GM21529 (cell line): ENCODE results near the gene HPSE2.
"Not testable (repeated sequence)": the region's sequence is repeated elsewhere in the genome, so short reads cannot be mapped to it uniquely, and the experiment has no call there.

Experiments used
- ATAC-seq: cut with Tn5 transposase; IDR thresholded peaks from one replicate; pipeline ENCODE4 v1.9.1; 2021; ENCODE audit not compliant: unreplicated experiment

HPSE2 gene

DNA sequence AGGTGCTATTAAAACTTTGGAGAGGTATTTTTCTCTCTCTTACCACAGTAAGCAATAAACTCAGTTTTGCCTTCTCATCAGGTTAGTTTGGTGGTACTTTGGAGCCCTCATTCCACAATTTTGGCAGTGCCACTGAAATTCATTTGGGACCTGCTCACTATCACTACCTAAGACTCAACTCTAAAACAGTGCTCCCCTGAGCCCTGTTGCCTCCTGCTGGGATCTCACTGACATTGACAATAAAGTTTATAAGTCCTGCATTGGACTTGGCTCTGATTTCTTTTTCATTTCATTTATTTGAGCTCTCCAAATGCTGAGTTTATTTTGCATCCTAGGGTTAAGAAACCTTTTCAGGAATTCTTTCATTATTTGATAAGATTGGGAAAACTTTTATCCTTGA lies 658.1 kb downstream of the HPSE2 start:
- ATAC-seq, result no peak

DNA sequence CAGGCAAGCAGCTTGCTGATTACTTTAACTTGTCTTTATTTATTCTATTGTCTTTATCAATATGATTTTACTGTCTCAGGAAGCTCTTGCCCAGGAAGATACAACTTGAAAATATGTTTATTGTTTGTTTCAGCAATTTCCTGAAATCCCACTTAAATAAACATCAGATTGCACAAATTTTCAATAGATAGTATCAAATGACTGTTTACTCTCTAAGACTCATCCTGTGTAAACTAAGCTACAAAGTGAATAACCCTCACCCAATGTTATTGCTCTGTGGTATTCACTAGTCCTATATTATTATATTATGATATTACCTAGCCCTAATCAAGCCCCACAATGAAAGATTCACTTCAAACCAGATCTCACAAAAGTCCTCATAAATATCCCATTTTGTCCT lies 658.5 kb downstream of the HPSE2 start:
- ATAC-seq, result no peak

DNA sequence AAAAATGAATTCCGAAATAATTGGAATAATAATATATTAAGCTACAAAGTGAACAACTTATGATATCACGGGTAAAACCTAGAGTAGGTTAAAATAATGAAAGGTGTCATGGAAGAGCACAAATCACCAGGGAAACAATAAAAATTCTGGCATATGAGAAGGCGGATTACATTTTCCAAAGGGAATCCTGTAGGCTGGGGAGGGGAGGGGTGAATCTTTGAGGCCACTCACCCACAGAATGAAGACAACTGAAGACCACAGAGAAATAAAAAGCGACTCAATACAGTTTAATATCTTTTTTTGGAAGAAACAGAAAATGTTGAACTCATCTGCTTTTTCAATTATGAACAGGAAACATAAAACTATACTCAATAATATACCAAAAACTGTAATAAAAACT lies 659.6 kb downstream of the HPSE2 start:
- ATAC-seq, result no peak

DNA sequence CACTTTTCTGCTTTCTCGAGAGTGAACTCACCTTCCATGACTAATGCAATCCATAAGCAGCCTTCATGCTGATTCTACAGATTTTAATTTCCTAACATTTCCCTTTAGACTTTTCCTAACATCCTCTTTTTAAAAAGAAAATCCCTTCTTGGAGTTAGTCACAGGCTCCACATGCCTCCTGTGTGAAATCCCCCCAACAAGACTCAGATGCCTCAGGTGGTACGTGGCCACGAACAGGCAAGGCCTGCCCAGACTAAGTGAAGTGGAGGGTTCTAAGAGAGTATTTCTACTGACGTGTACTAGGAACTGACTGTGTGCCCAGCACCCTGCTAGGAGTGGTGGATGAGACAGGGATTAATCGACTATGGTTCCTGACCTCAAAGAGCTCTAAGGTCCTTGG lies 663.1 kb downstream of the HPSE2 start:
- no peak for ATAC-seq

DNA sequence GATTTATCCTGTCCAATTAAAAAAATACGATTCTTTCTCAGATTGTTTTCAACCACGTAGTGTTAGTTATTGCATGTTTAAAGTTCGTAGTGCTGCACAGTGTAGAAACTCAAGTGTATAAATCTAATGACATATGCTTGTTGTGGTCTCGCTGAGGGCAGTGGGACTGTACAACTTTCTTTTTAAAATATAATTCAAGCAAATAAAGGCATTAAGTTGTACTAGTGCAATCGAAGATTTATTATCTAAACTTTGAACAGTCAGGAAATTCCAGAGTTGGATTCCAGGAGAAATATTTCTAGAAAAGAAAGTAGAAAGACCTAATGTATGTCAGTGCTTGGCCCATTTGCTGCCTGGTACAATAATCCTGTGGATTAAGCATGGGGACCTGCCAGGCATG lies 664.8 kb downstream of the HPSE2 start:
- ATAC-seq, result no peak

DNA sequence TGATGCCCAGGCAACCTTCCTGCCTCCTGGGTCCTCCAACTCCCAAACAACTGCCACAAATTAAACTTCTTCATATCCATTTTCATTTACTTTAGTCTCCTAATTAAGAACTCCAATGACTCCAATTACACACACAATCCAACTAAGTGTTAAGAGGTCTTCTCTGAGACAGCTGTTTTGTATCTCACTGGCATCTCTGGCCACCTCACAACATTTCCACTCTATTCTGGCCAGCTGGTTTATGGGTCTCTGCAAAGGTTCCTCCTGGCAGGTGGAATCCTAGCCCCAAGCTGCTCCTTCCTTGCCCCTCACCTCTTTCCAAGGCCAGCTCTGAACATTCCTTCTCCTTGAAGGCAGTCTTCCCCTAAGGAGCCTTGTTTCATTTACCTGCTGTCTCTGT lies 665.8 kb downstream of the HPSE2 start:
- ATAC-seq, result no peak

DNA sequence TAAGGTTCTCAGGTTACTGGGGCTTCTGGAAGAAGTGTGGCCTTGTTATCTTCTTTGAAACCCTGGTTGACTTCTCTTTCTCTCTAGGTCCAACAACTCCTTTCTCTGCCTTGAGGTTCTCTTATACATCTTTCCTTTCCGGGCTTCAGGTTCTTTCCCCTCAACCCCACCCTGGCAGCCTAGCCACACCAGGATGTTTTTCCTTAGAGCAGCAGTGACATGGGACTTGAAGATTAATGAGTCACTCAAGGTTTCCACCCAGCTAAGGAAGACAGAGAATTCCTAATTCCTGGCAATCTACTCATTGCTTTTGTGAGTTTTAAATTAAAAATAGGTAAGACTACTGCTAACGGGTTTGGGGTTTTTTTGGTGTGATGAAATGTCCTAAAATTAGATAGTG lies 667.1 kb downstream of the HPSE2 start:
- no peak for ATAC-seq

DNA sequence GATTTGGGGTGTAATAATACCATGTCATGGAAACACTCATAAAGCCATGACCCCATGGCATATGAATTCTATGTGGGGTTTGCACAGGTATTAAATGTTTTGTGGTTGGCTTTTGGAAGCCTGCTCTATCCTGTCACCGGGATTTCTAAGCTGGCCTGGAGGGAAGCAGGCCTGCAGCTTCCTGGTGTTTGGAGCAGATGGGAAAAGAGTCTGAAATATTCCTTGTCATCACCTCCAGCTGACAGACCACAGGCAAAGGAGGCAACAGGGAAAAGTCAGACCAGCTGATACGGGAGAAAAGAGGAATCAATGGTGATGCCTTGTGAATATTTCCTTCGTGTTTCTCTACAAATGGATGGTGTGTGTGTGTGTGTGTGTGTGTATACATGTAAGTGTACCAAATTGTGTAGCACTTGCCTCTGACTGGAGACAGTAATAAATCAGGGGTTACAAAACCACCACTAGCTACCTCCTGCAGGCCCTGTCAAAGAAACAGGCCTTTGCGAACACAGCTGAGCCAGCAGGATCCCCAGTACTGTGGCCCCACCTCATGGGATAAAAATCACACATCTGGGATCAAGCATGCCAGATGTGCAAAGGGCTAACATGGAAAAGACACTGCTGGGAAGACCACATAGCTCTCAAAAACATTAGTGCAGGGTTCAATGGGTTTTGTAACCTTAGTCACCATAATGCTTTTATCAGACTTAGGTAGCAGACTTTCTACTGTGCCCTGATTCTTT lies 668.1 kb downstream of the HPSE2 start:
- no peak for ATAC-seq

DNA sequence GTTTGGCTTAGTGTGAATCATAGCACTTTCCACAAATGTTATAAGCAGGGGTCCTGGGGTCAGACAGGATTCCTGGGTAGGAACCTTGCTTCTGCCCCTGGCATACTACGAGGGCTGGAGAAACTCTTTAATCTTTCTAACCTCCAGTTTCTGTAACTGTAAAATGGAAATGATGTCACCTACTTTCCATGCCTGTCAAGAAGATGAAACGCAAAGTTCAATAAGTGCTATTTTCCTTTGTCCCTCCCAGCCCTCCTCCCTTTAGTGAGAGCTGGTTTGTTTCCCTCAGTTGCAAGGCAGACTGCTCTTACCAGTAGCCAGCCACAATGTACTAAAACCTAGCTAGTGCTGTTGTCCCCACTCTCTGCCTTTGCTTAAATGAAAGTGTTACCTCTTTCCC lies 671.8 kb downstream of the HPSE2 start:
- ATAC-seq, result no peak

DNA sequence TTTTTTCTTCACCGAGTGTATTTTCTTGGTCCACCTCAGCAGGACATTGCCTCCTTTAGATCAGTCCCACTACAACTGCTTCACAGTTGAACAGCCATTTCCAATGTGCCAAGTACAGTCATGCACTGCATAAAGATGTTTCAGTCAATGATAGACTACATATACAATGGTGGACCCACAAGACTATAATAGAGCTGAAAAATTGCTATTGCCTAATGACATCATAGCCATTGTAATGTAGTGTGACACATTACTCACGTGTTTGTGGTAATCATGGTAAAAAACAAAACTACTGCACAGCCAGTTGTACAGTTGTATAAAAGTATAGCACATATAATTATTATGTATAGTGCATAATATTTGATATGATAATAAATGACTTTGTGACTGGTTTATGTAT lies 675.1 kb downstream of the HPSE2 start:
- no peak for ATAC-seq

DNA sequence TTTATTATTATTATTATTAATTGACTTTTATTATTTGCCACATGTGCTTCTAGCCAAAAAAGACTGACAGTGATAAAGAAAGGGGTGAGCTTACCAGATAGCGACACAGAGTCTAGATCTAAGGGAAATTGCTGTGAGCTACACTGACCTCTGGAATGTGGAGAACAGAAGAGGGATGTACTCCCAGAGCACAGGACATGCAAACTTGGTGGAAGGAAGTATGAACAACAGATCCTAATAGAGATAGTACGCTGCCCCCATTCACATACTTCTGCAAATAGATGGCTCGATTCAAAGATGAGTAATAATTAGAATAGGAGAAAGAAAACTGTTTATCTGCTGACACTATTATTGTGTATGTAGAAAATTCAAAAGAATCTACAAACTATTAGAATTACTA lies 679.6 kb downstream of the HPSE2 start:
- ATAC-seq, result no peak

DNA sequence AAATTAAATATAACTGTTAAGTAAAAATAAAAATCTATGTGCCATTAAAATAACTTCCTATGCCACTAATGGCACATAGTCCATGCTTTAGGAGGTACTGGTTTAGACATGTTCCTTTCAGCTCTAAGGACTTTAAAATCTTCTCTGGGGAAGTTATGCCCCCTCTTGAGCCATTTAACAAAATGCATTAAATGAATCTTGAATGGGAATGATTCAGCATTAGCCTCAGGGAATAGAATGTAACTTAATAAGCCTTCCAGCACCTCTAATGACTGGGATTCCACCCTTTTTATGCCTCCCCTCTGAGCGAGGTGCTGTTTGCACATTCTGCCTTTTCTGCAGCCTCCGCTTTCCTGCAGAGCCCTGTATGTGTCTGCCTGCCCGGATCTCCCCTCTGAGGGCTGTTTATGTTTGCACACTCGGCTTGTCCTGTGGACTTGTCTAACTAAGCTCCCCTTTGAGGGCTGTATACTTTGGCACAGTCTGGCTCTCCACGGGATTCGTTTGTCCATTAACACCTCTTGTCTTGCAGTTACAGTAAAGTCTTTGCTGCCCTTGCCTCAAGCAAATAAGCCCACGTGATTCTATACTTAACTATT lies 680.5 kb downstream of the HPSE2 start:
- no peak for ATAC-seq

DNA sequence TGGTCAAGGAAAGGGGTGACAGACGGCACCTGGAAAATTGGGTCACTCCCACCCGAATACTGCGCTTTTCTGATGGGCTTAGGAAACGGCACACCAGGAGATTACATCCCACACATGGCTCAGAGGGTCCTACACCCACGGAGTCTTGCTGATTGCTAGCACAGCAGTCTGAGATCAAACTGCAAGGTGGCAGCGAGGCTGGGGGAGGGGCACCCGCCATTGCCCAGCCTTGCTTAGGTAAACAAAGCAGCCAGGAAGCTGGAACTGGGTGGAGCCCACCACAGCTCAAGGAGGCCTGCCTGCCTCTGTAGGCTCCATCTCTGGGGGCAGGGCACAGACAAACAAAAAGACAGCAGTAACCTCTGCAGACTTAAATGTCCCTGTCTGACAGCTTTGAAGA lies 694.1 kb downstream of the HPSE2 start:
- ATAC-seq, result not testable (repeated sequence)

DNA sequence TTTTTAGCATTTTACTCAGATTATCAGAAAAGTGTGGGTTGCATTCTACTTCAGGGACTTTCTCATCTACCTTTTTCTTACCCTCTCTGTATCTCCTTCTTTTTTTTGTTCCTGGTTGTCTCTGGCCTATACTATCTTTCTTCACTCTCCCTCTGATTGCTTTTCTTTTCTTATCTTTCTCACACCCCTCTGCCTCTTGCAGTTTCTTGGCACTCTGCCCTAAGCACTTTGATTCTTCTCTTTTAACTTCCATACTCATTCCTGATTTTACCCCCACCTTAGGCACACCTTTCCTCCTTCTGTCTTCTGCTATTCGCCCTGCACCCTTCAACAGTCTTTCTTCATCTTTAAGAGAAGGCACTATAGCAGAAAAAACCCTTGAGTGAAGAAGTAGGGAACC lies 696.1 kb downstream of the HPSE2 start:
- no peak for ATAC-seq

DNA sequence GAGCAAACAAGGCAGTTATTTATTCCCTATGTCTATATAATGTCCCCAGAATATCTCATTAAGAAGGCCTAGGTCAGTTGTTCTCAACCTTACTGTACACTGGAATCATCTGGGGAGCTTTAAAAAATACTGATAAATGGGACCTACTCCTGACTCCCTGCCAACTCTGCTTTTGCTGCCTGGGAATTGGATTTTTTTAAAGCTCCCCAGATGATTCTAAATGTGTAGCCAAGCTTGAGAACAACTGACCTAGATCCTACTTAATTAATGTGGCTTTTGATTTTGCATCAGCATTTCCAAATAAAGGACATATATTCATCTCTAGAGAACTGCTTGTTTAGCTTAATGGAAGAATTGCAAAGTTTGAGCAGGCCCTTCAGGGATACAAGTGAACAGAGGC lies 697.2 kb downstream of the HPSE2 start:
- ATAC-seq, result no peak

DNA sequence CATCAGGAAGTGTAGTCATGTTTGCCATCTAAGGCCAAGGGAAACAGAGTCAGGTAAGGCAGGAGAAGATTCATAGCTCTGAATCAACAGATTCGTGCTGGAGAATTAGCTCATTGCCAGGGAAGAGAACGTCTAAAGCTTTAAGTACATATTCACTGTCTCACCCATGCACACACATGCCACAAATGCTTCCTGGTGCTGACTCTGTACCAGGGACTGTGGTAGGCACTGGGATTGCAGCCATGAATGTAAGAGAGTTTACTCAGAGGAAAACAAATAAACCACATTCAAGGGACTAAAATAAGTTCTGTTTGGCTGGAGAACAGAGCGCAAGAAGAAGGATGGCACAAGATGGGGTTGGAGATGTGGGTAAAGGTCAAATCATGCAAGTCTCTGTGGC lies 699.1 kb downstream of the HPSE2 start:
- no peak for ATAC-seq

DNA sequence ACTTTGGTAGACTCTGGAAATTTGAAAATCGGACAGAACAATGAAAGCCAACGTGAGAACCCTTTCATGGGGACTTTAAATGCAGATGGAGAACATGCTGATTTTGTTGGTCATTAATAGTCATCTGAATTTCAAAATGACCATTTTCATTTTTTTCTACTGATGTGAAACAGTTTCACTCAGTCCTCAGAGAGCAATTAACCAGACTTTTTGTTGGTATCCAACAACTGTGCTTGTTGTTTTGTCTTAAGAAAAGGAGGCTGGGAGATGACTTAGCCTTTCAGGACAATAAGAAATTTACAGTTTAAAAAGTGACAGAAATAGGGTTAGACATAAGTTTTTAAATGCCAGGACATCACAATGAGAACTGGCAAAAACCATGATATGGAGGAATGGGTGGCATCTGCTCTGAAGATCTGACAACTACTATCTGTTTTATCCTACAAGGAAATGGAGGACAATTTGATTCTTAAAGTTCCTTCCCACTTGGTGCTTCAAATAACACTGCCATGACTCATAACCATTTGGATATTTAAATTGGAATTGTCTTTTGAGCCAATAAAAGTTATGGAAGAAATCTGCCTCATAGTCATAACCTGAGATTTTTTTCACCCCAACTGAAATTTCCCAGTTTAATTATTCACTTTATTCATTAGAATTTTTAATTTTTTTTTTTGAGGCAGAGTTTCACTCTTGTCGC lies 701.8 kb downstream of the HPSE2 start:
- no peak for ATAC-seq

DNA sequence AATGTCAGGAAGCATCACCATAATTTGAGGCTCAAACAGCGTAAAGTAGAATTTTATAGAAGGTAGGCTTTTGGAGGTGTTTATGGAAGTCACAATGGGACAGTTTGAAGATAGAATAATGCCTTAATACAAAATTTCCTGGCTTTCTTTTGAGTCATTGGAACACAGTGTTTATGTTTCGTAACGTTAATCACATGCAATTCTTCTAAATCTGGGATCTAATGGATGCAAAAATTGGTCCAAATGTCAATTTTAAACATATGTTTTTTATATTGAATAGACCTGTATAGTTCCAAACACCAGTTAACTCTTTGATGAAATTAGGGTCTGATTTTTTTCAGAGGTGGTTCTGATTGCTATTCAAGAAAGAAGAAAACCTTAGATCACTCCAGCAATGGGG lies 702.4 kb downstream of the HPSE2 start:
- no peak for ATAC-seq

DNA sequence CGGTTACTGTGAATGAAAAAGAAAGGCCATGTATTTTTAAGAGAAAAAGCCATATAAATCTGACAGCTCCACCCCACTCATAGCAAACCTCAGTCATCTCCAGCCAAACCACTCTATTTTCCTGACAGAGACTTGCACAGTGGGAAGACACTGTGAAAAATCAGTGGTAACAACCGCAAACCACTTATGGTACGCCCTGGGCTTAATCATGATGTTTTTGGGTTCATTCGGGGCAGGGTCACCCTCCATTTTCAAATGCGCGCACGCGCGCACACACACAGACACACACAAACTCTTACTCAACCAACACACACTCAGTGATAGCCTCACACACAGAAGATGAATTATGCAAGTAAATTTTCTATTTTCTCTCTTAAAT lies 706.9 kb downstream of the HPSE2 start:
- ATAC-seq, result no peak

DNA sequence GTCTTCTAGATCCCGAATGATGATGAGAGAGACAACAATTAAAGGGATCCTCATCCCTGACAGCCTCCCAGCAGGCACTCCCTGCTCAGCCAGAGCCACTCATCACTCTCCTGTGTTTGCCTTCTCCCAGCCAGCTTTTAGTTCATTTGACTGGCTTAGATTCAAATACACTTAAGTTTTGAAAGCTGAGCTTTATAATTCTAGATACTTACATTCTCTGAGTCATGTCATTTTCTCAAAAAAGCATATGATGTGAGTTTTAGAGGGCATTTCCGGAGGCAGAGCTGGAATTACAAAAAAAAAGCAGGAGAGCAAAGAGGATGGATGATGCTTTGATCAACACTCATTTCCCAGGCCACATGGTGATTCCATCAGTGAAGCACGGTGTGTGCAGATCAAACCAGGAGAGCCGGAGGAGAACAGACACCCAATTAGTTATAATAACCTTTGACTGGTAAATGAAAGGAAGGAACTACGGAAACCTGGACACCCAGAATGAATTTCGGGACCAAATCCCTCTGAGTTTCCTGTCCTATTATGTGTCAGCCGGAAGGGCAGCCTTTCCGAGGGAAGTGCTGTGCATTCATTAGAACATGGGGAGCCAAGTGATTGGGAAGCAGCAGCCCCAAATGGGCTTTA lies 707.4 kb downstream of the HPSE2 start:
- ATAC-seq, result no peak

DNA sequence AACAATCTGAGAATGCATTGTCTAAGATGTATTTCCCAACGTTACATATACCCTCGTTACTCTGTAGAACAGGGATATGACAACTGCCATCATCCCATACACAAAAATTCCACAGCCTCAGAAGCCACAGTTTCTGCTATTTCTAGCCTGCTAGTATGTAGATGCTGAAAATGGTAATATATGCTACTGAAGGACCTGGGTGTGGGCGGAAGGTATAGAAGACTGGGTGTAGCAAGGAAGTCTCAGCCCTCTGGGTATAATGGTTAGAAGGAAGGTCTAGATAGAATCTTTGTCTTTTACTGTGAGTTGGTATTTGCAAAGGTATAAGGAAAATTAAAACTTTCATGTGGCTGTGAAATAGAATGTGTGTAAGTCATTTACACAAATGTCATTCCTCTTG lies 709.7 kb downstream of the HPSE2 start:
- ATAC-seq, result no peak

DNA sequence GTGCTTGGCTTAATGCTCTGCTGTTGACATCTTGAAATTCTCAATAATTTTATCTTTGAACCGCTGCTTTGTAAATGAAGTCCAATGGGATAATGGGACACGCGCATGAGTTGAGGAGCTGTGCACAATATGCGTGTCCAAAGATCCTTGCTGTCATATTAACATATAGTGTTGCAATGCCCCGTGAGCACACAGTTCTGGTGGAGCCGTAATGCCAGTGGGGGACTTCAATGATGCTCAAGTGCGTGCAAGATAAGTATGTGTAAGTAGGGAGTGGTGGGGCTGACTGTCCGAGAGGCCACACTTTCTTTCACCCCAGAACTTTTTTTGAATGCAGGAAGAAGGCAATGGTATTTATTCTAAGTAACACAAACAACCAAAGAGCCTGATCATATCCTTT lies 711.5 kb downstream of the HPSE2 start:
- no peak for ATAC-seq
